GM23338 (cell line): ENCODE measurements around the gene FARSA.

Experiments
- CREB1 ChIP-seq: fragments of 250-450 bp; sonication (Bioruptor Pico); IDR thresholded peaks from 2 replicates; pipeline ENCODE4 v1.5.0; 2020; ENCODE audit warnings: low read depth, mild to moderate bottlenecking, moderate library complexity
- CTCF ChIP-seq, 2 experiments: fragments of 200-600 bp in 1 of 2; sonication (generic) in 1 of 2; conservative IDR thresholded peaks; 2 replicates each; pipeline versions ENCODE4 v1.5.1 to v1.6.1; 2016 to 2017; ENCODE audit warnings: antibody characterized with exemption in 2 of 2, low read depth in 2 of 2, mild to moderate bottlenecking in 2 of 2, moderate library complexity in 1 of 2
- EZH2 ChIP-seq: fragments of 200-600 bp; sonication (generic); IDR thresholded peaks from one replicate; pipeline ENCODE4 v1.8.0; 2017; ENCODE audit warnings: antibody characterized with exemption, mild to moderate bottlenecking, low read depth; ENCODE audit not compliant: unreplicated experiment
- EZH2phosphoT487 ChIP-seq: fragments of 200-600 bp; sonication (generic); IDR thresholded peaks from one replicate; pipeline ENCODE4 v1.8.1; 2018; ENCODE audit warnings: antibody characterized with exemption; ENCODE audit not compliant: unreplicated experiment
- JUNB ChIP-seq: IDR thresholded peaks from one replicate; pipeline ENCODE4 v1.6.1; 2016; ENCODE audit warnings: antibody characterized with exemption; ENCODE audit not compliant: unreplicated experiment
- NANOG ChIP-seq: IDR thresholded peaks from 2 replicates; pipeline ENCODE4 v1.6.1; 2016; ENCODE audit warnings: antibody characterized with exemption, borderline replicate concordance
- POLR2AphosphoS5 ChIP-seq: IDR thresholded peaks from 2 replicates; pipeline ENCODE4 v1.6.1; 2016; ENCODE audit warnings: antibody characterized with exemption, low read depth
- REST ChIP-seq: IDR thresholded peaks from one replicate; pipeline ENCODE4 v1.6.1; 2018; ENCODE audit warnings: antibody characterized with exemption; ENCODE audit not compliant: unreplicated experiment

GRCh38 chr19:12948612-12949362, 15.3 kb upstream of the FARSA start:
- TF ChIP-seq CTCF (conservative IDR thresholded peaks at IDR 0.05; ENCODE audit: low read depth in 2 of 2) (no peak), JUNB (no peak), EZH2 (no peak), CREB1 (CRISPR knock-in tag) (no peak), EZH2phosphoT487 (no peak), NANOG (no peak), POLR2AphosphoS5 (no peak), REST (no peak)
